Measurements from ENCODE around the gene GPA33.
A peak's percentile ranks its signal among the peaks of the same experiment; 100 is the strongest.

The GPA33 gene

GRCh38 chr1:167083871-167084270, 6.3 kb downstream of the GPA33 start:
- no peak for DNase-seq

DNA sequence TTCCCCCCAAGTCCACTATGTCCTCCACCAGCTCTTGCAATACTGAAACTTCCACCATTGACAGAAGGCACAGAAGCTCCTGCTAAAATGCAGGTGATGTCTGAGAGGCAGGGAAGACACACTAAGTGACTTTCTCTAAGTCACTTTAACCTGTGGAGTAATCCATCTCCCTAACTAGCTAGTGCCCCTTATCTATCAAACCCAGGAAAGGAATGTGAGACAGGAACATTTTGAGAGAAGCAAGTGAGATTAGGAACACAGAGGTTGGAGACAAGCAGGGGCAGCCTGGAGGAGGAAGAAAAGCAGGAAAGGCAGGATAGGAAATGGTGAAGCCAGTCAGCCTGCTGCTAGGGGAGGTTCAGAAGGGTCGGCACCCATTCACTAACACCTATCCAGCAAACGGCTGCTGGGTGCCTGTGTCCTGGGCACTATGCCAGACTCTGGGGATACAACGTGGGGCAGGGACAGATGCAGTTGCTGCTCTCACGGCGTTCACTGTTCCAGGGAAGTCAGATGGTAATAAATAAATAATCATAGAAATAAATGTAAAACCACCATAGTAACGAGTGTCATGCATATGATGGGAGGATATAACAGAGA, 7.0 kb downstream of the GPA33 start:
- DNase-seq, result no peak

DNA sequence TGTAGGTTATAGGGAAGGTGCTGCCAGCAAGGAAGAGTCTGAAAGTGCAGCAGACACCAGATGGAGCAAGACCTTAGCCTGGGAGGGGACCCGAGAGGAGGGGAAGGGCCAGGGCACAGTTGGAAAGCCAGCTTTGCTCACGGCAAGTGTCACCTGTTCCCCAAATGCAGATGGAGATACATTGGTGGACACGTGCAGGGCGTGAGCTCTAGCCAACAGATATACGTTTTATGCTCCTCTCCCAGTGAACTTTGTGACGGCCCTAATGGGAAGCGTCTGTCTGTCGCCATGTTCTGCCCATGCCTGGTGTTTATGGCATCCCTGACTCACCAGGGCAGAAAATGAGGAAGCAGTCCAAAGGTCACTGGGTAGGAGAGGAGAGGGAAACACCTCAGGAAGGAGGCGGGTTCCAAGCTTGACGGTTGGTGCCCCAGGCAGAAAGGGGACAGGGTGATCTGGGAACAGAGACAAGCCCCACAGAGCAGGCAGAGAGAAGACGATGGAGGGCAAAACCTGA, 7.6 kb downstream of the GPA33 start:
- no peak for DNase-seq

GRCh38 chr1:167081594-167082156, 8.5 kb downstream of the GPA33 start:
- no peak for DNase-seq

- DNase-seq, result no peak
These were observed 12.3 kb downstream of the GPA33 start for GRCh38 chr1:167077868-167078210.

DNA sequence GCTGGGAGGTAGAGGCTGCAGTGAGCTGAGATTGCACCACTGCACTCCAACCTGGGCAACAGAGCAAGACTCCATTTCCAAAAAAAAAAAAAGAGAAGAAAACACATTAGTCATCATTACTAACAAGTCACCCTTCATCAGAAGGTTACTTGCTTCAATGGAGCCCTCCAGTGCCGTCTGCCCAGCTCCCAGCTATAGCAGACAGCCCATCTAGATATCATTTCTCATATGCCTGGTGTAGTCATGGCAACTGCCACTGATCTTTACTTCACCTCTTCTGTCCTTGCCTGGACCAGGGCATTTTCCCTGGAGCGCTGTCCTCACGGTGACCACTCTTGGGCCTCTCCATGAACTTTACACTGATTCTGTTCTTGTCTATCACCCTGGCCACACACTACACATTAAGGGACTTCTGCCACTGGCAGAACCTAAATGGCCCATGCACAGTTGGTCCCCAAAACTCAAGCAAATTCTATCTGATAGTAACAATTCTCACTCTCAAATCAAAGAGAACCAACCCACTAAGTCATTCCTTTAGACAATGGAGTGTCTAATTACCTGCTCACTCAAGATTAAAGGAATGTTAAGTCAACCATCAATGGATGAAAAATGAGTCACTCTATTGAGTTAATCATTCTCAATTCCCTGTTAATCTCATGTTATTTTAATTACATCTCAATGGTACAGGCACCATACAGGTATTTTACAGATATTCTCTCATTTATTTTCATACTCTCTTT, 12.9 kb downstream of the GPA33 start:
- DNase-seq, result no peak

DNA sequence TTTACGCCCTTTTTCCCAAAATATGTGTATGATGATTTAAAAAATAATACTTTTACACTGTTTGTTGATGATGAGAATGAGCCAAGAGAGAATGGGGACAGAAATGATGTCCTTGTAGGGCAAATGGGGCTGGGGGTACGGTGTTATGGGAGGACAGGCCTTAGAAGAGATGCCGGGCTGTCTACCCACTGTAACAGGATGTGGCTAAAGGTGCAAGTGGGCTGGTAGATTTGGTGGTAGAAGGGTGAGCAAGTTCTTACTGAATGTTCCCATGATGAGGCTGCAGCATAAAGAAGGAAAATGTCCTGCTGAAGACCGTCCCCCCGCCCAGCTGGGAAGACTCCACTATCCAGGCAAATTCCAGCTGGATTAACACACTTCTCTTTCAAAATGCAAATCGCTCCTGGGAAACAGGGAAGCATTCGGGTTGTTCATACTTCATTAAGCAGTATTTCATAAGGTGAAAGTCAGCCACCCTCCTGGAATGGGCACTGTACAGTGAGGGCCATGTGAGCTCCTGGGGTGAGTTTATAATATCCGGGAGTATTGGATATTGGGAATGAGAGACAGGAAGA, 14.0 kb downstream of the GPA33 start:
- DNase-seq, result no peak

GRCh38 chr1:167071286-167071685, 18.9 kb downstream of the GPA33 start:
- no peak for DNase-seq

DNA sequence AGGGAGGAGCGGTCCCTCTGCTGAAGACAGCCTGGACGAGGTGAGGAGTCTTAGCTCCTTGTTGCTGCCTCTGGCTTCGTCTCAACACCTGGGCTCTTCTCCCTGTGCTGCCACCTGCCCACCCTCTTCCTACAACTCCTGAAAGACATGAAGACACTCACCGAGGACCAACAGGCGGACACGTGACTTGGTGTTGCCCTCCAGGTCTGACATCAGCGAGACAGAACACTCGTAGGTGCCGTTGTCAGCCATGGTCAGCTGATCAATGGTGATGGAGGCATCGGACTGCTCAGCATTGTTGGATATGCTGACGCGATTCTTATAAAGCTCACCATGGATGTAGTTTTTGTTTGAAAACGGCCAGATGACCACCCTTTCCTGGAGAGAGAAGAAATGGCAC, 21.4 kb downstream of the GPA33 start:
- DNase-seq, result no peak

DNA sequence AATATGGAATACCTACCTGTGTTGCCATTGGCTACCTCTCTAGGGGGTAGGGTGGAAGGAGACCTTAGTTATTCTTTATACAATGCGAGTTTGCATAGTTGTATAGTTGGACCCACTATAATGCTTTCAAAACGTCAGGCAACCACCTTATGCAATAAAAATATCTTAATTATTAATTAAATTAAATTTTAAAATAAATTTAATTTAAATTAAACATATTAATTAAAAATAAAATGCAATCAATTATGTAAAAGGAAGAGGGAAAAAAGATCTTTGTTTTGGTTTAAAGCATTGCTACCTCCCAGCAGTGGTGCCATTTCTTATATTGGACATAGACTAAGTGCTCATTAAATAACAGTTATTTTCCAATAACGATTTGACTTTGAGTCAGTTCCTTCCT, 22.3 kb downstream of the GPA33 start:
- no peak for DNase-seq

GRCh38 chr1:167066333-167067122, 23.6 kb downstream of the GPA33 start:
- DNase-seq, result peak; percentile 92

DNA sequence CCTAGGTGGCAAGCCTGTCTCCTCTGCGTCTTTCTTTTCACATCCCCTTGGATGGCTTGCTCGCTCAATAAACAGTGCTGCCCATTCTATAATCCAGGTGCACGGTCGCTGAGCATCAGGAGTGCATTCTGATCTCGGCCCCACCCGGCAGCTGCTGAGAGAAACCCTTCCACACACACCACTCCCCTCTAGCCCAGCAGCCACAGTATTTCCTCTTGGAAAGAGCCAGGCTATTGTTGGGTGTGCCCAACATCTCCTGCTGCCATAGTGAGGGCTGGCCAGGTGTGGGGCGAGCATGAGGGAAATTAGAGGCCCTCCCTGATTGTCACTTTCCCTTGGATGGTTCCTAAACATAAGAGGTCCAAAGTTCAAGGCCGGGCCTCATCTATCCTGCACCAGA, 24.7 kb downstream of the GPA33 start:
- DNase-seq, result no peak

DNA sequence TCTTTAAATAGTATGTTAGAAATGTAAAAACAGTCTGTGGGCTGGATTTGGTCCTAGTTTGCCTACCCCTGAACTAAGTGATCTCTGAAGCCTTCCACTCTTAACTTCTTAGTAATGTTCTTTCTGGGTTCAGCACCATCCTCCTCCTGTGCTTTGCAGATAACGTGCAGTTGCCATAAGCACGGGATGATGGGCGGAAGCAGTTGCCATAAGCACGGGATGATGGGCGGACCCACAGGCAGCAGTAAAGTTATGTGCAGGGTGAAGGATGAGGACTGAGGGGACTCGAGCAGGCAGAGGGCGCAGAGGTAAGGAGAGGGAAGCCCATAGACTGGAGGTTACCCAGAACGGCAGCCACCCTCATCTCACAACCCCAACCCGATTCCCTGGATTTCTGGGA, 25.6 kb downstream of the GPA33 start:
- no peak for DNase-seq

GRCh38 chr1:167061073-167061464, 29.1 kb downstream of the GPA33 start:
- no peak for DNase-seq

DNA sequence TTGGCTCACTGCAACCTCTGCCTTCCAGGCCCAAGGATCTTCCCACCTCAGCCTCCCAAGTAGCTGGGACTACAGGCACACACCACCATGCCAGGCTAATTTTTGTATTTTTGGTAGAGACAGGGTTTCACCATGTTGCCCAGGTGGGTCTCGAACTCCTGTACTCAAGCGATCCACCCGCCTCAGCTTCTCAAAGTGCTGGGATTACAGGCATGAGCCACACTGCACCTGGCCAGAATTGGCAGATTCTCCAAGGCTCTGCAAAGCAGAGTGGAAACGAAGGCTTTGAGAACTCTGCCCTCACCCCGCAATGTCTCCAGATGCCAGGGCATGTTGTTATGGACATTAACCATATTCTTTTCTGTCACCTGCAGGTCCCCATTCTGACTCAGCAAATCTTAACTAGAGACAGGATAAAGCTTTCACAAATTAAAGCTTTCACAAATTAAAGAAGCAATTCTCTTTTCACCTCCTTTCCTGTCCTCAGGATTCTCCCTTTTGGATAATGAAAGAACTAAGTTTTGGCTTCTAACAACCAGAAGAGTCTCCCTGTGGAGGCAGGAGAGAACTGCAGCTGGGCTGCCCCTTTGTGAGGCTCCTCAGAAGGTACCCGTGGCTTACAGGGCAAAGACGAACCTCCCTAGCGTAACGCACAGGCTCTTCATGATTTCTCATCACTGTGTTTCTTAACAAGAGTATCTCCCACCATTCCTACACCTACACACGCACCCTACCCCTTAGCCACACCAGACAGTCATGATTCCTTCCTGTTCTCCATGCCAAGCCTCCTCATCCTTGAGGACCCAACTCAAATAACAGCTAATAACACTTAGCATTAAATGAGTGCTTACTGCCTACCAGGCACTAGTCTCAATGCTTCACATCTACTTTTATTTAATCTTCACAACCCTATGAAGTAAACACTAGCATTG, 29.8 kb downstream of the GPA33 start:
- DNase-seq, result no peak

DNA sequence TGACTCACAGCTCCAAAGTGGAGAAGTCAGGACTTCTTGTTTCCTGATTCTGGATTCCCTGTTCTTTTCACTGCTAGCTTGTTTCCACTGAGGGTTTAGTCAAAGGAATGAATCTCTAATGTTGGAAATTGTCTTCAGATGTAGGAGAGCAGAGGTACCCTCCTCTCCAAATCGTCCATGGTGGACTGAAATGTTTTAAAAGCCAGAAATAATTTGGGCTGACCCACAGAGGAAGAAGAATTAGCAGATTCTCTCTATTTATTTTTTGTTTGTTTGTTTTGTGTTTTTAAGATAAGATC, 30.4 kb downstream of the GPA33 start:
- DNase-seq, result no peak

- peak; percentile 90 for DNase-seq
These were observed 30.9 kb downstream of the GPA33 start for GRCh38 chr1:167059045-167059808.

- no peak for DNase-seq
These were observed 32.9 kb downstream of the GPA33 start for GRCh38 chr1:167057241-167057688.

- DNase-seq, result no peak
These were observed 33.5 kb downstream of the GPA33 start for GRCh38 chr1:167056529-167057231.

GRCh38 chr1:167054946-167055630, 35.1 kb downstream of the GPA33 start:
- DNase-seq, result no peak

All from activated effector memory CD4-positive, alpha-beta T cell treated with anti-CD3 and anti-CD28 coated beads, Interleukin-2, amount 50 U/mL, for 16 hours (primary cell).